MCF 10A (cell line): Measurements from ENCODE around the gene KIF5A. TPM values are rescaled to one million over a fixed set of nuclear protein-coding genes. Genes with fewer than 3 reads are reported as not detected.

Experiments used
- BruUV-seq: library from RNA; stranded (reverse); fragments of 400-500 nt; replicated peaks from 2 replicates; lab custom pipeline; 2021; lab: Mats Ljungman, UMichigan
- CTCF ChIA-PET: fragments of 300-600 bp; sonication (Branson Sonifier 250); formaldehyde crosslinking; extraction: SDS; loops from one replicate; lab custom pipeline; 2021; ENCODE audit warnings: antibody characterized with exemption, inconsistent platforms; lab: Yijun Ruan, JAX
- POLR2A ChIA-PET: fragments of 300-600, 350-650 bp; sonication (Branson Sonifier 250); formaldehyde crosslinking; extraction: SDS; loops from one replicate; lab custom pipeline; 2020; ENCODE audit warnings: antibody characterized with exemption, inconsistent platforms; lab: Yijun Ruan, JAX
- DNase-seq: peaks from one replicate; pipeline ENCODE4 v3.0.0-alpha.2; 2018; ENCODE audit not compliant: unreplicated experiment
- H3K27ac Mint-ChIP-seq: one replicate; pipeline ENCODE4 v1.8.0; 2022; ENCODE audit warnings: mild to moderate bottlenecking, low read depth, mixed read lengths; ENCODE audit not compliant: unreplicated experiment
- H3K27me3 Mint-ChIP-seq: one replicate; pipeline ENCODE4 v1.8.0; 2022; ENCODE audit warnings: mixed read lengths; ENCODE audit not compliant: insufficient read depth, unreplicated experiment
- H3K36me3 Mint-ChIP-seq: one replicate; pipeline ENCODE4 v1.8.0; 2022; ENCODE audit warnings: mild to moderate bottlenecking, moderate library complexity, mixed read lengths; ENCODE audit not compliant: insufficient read depth, unreplicated experiment
- H3K4me1 Mint-ChIP-seq: one replicate; pipeline ENCODE4 v1.8.0; 2022; ENCODE audit warnings: mixed read lengths; ENCODE audit not compliant: insufficient read depth, unreplicated experiment
- H3K4me3 Mint-ChIP-seq: one replicate; pipeline ENCODE4 v1.8.0; 2022; ENCODE audit warnings: mild to moderate bottlenecking, moderate library complexity, mixed read lengths; ENCODE audit not compliant: unreplicated experiment
- H3K9me3 Mint-ChIP-seq: one replicate; pipeline ENCODE4 v1.8.0; 2022; ENCODE audit warnings: mixed read lengths; ENCODE audit not compliant: unreplicated experiment
- CTCF ChIP-seq: fragments of 200-600 bp; IDR thresholded peaks from one replicate; pipeline ENCODE4 v1.8.0; 2022; ENCODE audit warnings: antibody characterized with exemption, mild to moderate bottlenecking; ENCODE audit not compliant: unreplicated experiment
- intact Hi-C: fragments of 100-400 bp; cut with micrococcal nuclease; formaldehyde crosslinking; loops from 2 replicates; pipeline ENCODE4 v1.14.1; 2022
- total RNA-seq: library from RNA; stranded (reverse); gene quantifications from 2 replicates; pipeline ENCODE4 v1.2.3, GENCODE V29; 2022

KIF5A gene
- total RNA-seq, 1 experiment from 2014 or later, result 0.56 TPM

GRCh38 chr12:57611827-57612710, 62.2 kb downstream of the KIF5A start:
- Mint-ChIP-seq H3K9me3 (no peaks in the 10 kb centered on the region), H3K4me1 (no peaks in the 10 kb centered on the region), H3K4me3 (no peak overlapping the region), H3K27ac (no peak overlapping the region), H3K36me3 (no peaks in the 10 kb centered on the region), H3K27me3 (peaks cover 12% of the 10 kb centered on the region)
- no peak for TF ChIP-seq CTCF
- BruUV-seq, result no TSS peak
- ChIA-PET POLR2A (interaction anchor here (1.1 kb wide), 1 partner anchor 153 kb away, joined by 3 read pairs; no protein-coding TSS in a partner anchor), CTCF (interaction anchor here (0.7 to 1.6 kb wide), 4 partner anchors 9 to 29 kb away, joined by 3 to 8 read pairs (median 5); partner anchors contain the start of gene B4GALNT1)
- intact Hi-C loops, result no loop called here
- DNase-seq, result no peak

- Mint-ChIP-seq H3K9me3 (no peaks in the 10 kb centered on the region), H3K36me3 (no peaks in the 10 kb centered on the region), H3K27me3 (peaks cover 12% of the 10 kb centered on the region), H3K27ac (no peak overlapping the region), H3K4me3 (no peak overlapping the region), H3K4me1 (no peaks in the 10 kb centered on the region)
- DNase-seq, result no peak
- intact Hi-C loops, result no loop called here
- CTCF ChIA-PET, result interaction anchor here (0.6 to 2.1 kb wide), 5 partner anchors 8 to 30 kb away, joined by 3 to 12 read pairs (median 3); no protein-coding TSS in a partner anchor
- BruUV-seq, result no TSS peak
- POLR2A ChIA-PET, result interaction anchor here (1.1 kb wide), 1 partner anchor 152 kb away, joined by 3 read pairs; no protein-coding TSS in a partner anchor
- TF ChIP-seq CTCF, result no peak
Observed at GRCh38 chr12:57612711-57613426, 63.0 kb downstream of the KIF5A start.

GRCh38 chr12:57613427-57614109, 63.7 kb downstream of the KIF5A start:
- no peak for DNase-seq
- H3K27ac Mint-ChIP-seq, result no peak overlapping the region
- no peak overlapping the region for H3K4me3 Mint-ChIP-seq
- TF ChIP-seq CTCF, result no peak
- intact Hi-C loops, result no loop called here
- peaks cover 13% of the 10 kb centered on the region for H3K27me3 Mint-ChIP-seq
- ChIA-PET POLR2A (no interaction called here), CTCF (interaction anchor here (0.6 to 2.1 kb wide), 4 partner anchors 11 to 31 kb away, joined by 3 to 12 read pairs (median 3); no protein-coding TSS in a partner anchor)
- H3K36me3 Mint-ChIP-seq, result no peaks in the 10 kb centered on the region
- H3K4me1 Mint-ChIP-seq, result no peaks in the 10 kb centered on the region
- no TSS peak for BruUV-seq
- no peaks in the 10 kb centered on the region for H3K9me3 Mint-ChIP-seq
